Neuronal stem cell (in vitro differentiated cells): Measurements from ENCODE around the gene COL6A3.

Experiments
- DNase-seq: peaks from one replicate; pipeline ENCODE4 v3.0.0-alpha.2; 2013; ENCODE audit warnings: low spot score
- H2AFZ ChIP-seq: one replicate; pipeline ENCODE4 v1.6.1; 2013; ENCODE audit warnings: mild to moderate bottlenecking, low read length, inconsistent platforms
- H2AK5ac ChIP-seq: 2 replicates; pipeline ENCODE4 v1.6.1; 2013; ENCODE audit warnings: low read depth, mild to moderate bottlenecking, inconsistent platforms, low read length, moderate library complexity, mixed read lengths
- H2BK120ac ChIP-seq: 2 replicates; pipeline ENCODE4 v1.6.1; 2013; ENCODE audit warnings: low read depth, mild to moderate bottlenecking, inconsistent platforms, low read length, moderate library complexity, mixed read lengths
- H2BK12ac ChIP-seq: one replicate; pipeline ENCODE4 v1.6.1; 2013; ENCODE audit warnings: low read length, inconsistent platforms
- H2BK15ac ChIP-seq: 2 replicates; pipeline ENCODE4 v1.6.1; 2013; ENCODE audit warnings: mild to moderate bottlenecking, low read length, inconsistent platforms, mixed read lengths
- H2BK5ac ChIP-seq: one replicate; pipeline ENCODE4 v1.6.1; 2013; ENCODE audit warnings: inconsistent platforms, mild to moderate bottlenecking, low read length, moderate library complexity
- H3K14ac ChIP-seq: one replicate; pipeline ENCODE4 v1.6.1; 2013; ENCODE audit warnings: low read length, inconsistent platforms
- H3K18ac ChIP-seq: 2 replicates; pipeline ENCODE4 v1.6.1; 2013; ENCODE audit warnings: low read length, inconsistent platforms
- H3K23ac ChIP-seq: 2 replicates; pipeline ENCODE4 v1.6.1; 2013; ENCODE audit warnings: low read depth, mild to moderate bottlenecking, mixed read lengths, low read length, inconsistent platforms; ENCODE audit not compliant: poor library complexity
- H3K27ac ChIP-seq: replicated peaks from 3 replicates; pipeline ENCODE4 v1.5.1; 2013; ENCODE audit warnings: low read length, inconsistent platforms
- H3K27me3 ChIP-seq, 3 experiments: 2 replicates each; pipeline ENCODE4 v1.6.1; 2013; ENCODE audit warnings: low read length in 3 of 3, mild to moderate bottlenecking in 2 of 3, inconsistent platforms in 1 of 3, low read depth in 1 of 3, mixed read lengths in 1 of 3, moderate library complexity in 1 of 3; ENCODE audit not compliant: control insufficient read depth in 3 of 3, insufficient read depth in 3 of 3
- H3K36me3 ChIP-seq, 2 donors: replicated peaks in 1 of 2; 2 replicates each; pipeline ENCODE4 v1.6.1; 2013; ENCODE audit warnings: low read length in 2 of 2; ENCODE audit not compliant: control insufficient read depth in 2 of 2, insufficient read depth in 2 of 2
- H3K4ac ChIP-seq: 2 replicates; pipeline ENCODE4 v1.6.1; 2013; ENCODE audit warnings: inconsistent platforms, mild to moderate bottlenecking, low read length, moderate library complexity
- H3K4me1 ChIP-seq, 2 donors: 1 replicate in 1 of 2; 2 replicates in 1 of 2; pipeline ENCODE4 v1.6.1; 2013; ENCODE audit warnings: low read length in 2 of 2, low read depth in 1 of 2; ENCODE audit not compliant: control insufficient read depth in 2 of 2, insufficient read depth in 1 of 2
- H3K4me2 ChIP-seq: one replicate; pipeline ENCODE4 v1.6.1; 2013; ENCODE audit warnings: mild to moderate bottlenecking, low read length, inconsistent platforms; ENCODE audit not compliant: insufficient read depth, poor library complexity, severe bottlenecking
- H3K4me3 ChIP-seq, 2 donors: 2 replicates each; pipeline ENCODE4 v1.5.1; 2013; ENCODE audit warnings: low read length in 2 of 2, mild to moderate bottlenecking in 2 of 2, inconsistent platforms in 1 of 2, moderate library complexity in 1 of 2
- H3K79me1 ChIP-seq: one replicate; pipeline ENCODE4 v1.6.1; 2013; ENCODE audit warnings: low read depth, mild to moderate bottlenecking, inconsistent platforms, low read length, moderate library complexity
- H3K9ac ChIP-seq: one replicate; pipeline ENCODE4 v1.6.1; 2013; ENCODE audit warnings: mild to moderate bottlenecking, low read depth, low read length, inconsistent platforms; ENCODE audit not compliant: poor library complexity
- H3K9me3 ChIP-seq, 2 donors: replicated peaks in 1 of 2; 2 replicates each; pipeline versions ENCODE3 to v1.6.1; 2013; ENCODE audit warnings: low read length in 2 of 2, mild to moderate bottlenecking in 2 of 2, inconsistent platforms in 1 of 2, low read depth in 1 of 2, mixed read lengths in 1 of 2, moderate library complexity in 1 of 2; ENCODE audit not compliant: control insufficient read depth in 2 of 2, insufficient read depth in 1 of 2
- H4K8ac ChIP-seq: one replicate; pipeline ENCODE4 v1.6.1; 2013; ENCODE audit warnings: low read depth, mild to moderate bottlenecking, inconsistent platforms, low read length, moderate library complexity
- H4K91ac ChIP-seq: one replicate; pipeline ENCODE4 v1.6.1; 2013; ENCODE audit warnings: low read length, low read depth, mild to moderate bottlenecking, inconsistent platforms; ENCODE audit not compliant: poor library complexity
- WGBS, 2 donors: extraction: QIAGEN DNeasy Blood & Tissue Kit; methylation state at CpG; one replicate each; pipeline ENCODE4 v1.1.7; 2013; ENCODE audit warnings: missing lambda C conversion rate in 2 of 2, mixed read lengths in 1 of 2; ENCODE audit not compliant: insufficient read length in 2 of 2, insufficient replicate concordance in 1 of 2; ENCODE audit errors: extremely low coverage in 2 of 2; 5-methylcytosine and 5-hydroxymethylcytosine counted together

The COL6A3 gene

DNA sequence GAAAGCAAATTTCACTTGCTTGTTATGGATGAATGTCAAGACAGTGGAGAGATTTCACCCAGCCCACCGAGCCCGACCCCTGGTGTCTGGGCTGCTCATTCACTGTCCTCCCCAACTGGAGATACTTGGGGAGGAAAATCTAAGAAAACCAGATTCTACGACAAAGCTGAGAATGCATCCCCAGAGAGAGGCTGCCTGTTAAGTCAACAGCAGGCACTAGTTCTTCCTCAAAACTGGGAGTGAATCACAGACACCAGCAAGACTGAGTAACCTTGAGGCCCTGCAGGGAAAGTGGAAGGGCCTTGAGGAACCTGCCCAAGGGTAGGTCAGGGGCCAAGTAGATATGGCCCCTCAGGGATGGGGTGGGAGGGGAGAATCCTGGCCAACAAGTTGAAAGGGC is 38.9 kb upstream of the COL6A3 start:
- Histone ChIP-seq H3K23ac (no peak overlapping the region), H3K27ac (no peak overlapping the region), H3K36me3 (no peaks in the 10 kb centered on the region), H2AFZ (no peak overlapping the region), H2BK12ac (no peak overlapping the region), H3K18ac (no peak overlapping the region), H2BK120ac (no peak overlapping the region), H3K27me3 (peaks cover 0 to 3% (median 0%) of the 10 kb centered on the region in 3 experiments), H4K91ac (no peak overlapping the region), H3K4me1 (no peaks in the 10 kb centered on the region), H3K4me3 (no peak overlapping the region), H2AK5ac (no peak overlapping the region), H2BK5ac (no peak overlapping the region), H3K14ac (no peak overlapping the region), H3K4ac (no peak overlapping the region), H4K8ac (no peak overlapping the region), H3K79me1 (no peaks in the 10 kb centered on the region), H3K9me3 (no peaks in the 10 kb centered on the region), H3K9ac (no peak overlapping the region), H3K4me2 (no peak overlapping the region), H2BK15ac (no peak overlapping the region)
- WGBS, 2 donors, result no CpG with 5 or more reads among the region's 3 CpGs
- no peak for DNase-seq

DNA sequence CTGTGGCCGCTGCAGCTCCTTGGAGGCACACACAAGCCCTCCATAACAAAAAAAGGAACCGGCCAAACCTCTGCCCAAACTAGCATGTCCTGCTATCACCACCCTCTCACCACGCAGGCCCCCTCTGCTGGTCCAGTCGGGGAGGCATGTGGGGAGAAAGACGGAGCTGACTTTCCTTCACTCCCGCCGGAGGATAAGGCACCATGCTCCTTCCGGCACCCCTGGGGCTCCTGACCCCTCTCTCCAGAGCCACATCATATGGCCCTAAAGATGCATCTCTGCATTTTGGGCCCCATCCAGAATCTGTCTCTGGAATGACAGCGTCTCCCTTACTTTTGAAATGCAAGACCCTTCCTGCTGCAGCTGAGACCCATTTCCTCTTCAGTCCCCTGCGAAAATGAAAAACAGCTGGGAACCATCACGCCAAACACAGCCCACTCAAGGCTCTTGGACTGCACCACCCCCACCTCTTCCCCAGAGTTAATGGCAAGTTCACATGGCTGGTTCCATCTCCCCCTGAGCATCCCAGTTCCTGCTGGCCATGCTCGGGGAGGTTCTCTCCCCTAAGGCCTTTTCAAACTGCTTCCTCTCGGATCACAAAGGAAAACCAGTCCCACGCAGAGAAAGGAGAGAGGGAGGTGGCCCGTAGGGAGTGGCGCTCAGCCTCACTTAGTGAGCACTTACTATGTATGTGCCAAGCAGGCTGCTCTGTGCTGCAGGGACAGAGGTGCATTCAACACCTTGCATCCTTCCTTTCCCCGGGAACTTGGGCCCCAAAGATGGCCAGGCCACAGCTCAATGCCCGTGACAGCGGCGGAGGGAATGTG is 37.9 kb upstream of the COL6A3 start:
- Histone ChIP-seq H3K27ac (no peak overlapping the region), H2BK5ac (no peak overlapping the region), H4K91ac (no peak overlapping the region), H3K9me3 (no peaks in the 10 kb centered on the region), H3K23ac (no peak overlapping the region), H3K4me2 (no peak overlapping the region), H3K14ac (no peak overlapping the region), H3K36me3 (no peaks in the 10 kb centered on the region), H4K8ac (no peak overlapping the region), H3K4me3 (peak overlapping the region in 1 of 2 donors; percentile 59), H3K79me1 (no peaks in the 10 kb centered on the region), H2BK120ac (no peak overlapping the region), H3K18ac (no peak overlapping the region), H3K4me1 (no peaks in the 10 kb centered on the region), H2BK15ac (no peak overlapping the region), H3K4ac (no peak overlapping the region), H2AK5ac (no peak overlapping the region), H2BK12ac (no peak overlapping the region), H3K9ac (no peak overlapping the region), H3K27me3 (peaks cover 0 to 3% (median 0%) of the 10 kb centered on the region in 3 experiments), H2AFZ (no peak overlapping the region)
- DNase-seq, result no peak
- WGBS, 2 donors, result no CpG with 5 or more reads among the region's 20 CpGs

DNA sequence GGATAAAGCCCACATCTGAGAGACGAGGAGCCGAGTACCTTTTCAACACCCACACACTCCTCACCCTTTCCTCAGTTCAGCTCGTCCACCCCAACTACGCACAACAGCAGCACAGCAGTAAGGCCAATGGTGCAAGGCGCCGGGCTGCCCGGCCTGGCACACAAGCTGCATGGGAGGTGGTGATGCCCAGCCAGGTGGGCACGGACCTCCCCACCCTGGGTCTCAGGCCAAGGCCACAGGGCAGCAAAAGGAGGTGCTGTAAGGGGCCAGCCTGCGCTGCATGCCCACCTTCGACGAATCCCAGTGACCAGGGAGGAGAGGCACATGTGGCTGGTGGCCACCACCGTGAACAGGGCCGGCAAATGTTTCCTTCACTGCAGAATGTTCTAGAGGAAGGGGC is 36.6 kb upstream of the COL6A3 start:
- no CpG with 5 or more reads among the region's 13 CpGs for WGBS, 2 donors
- H4K8ac ChIP-seq, result no peak overlapping the region

DNA sequence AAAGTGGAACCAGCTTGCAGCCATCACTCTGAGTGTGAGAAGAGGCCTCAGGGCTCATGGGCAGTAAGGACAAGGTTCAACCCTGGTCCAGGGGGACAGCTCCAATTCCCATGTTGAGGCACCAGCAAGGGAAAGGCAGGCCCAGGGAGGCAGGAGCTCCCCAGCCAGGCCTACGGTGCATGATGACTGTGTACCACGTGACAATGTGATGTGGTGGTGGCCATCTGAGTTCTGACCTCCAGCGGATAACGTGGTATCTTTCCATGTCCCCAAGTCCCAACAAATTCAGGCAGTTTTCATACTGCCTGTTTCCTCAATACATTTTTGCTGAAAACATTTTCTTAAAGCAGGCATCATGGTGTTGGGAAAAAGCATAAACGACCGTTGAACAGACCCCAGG is 36.1 kb upstream of the COL6A3 start:
- H2AFZ ChIP-seq, result no peak overlapping the region
- no peak overlapping the region for H2BK120ac ChIP-seq
- no peak overlapping the region for H3K23ac ChIP-seq
- H2BK15ac ChIP-seq, result no peak overlapping the region
- H3K4me1 ChIP-seq, result no peaks in the 10 kb centered on the region
- WGBS, 2 donors, result no CpG with 5 or more reads among the region's 6 CpGs
- H2BK12ac ChIP-seq, result no peak overlapping the region
- H3K9ac ChIP-seq, result no peak overlapping the region
- H3K36me3 ChIP-seq, result no peaks in the 10 kb centered on the region
- no peak for DNase-seq
- H3K18ac ChIP-seq, result no peak overlapping the region
- no peak overlapping the region for H4K8ac ChIP-seq
- peaks cover 0 to 3% (median 0%) of the 10 kb centered on the region in 3 experiments for H3K27me3 ChIP-seq
- H3K27ac ChIP-seq, result no peak overlapping the region
- no peaks in the 10 kb centered on the region for H3K79me1 ChIP-seq
- H3K4ac ChIP-seq, result no peak overlapping the region
- H3K9me3 ChIP-seq, result no peaks in the 10 kb centered on the region
- H2BK5ac ChIP-seq, result no peak overlapping the region
- H4K91ac ChIP-seq, result no peak overlapping the region
- H2AK5ac ChIP-seq, result no peak overlapping the region
- no peak overlapping the region for H3K4me2 ChIP-seq
- H3K14ac ChIP-seq, result no peak overlapping the region
- H3K4me3 ChIP-seq, result no peak overlapping the region

More for the DNA sequence above, 36.6 kb upstream of the COL6A3 start:
- Histone ChIP-seq H2AK5ac (peak overlapping the region; percentile 64), H3K79me1 (no peaks in the 10 kb centered on the region), H2BK5ac (no peak overlapping the region), H4K91ac (no peak overlapping the region), H3K9me3 (no peaks in the 10 kb centered on the region), H2AFZ (no peak overlapping the region), H3K9ac (peak overlapping the region; percentile 63), H3K4me1 (no peaks in the 10 kb centered on the region), H3K27ac (no peak overlapping the region), H3K27me3 (peaks cover 0 to 3% (median 0%) of the 10 kb centered on the region in 3 experiments), H2BK12ac (peak overlapping the region; percentile 82), H3K4me2 (no peak overlapping the region), H2BK120ac (no peak overlapping the region), H3K23ac (no peak overlapping the region), H3K4ac (no peak overlapping the region), H3K4me3 (no peak overlapping the region), H2BK15ac (no peak overlapping the region), H3K14ac (peak overlapping the region; percentile 97), H3K36me3 (no peaks in the 10 kb centered on the region), H3K18ac (peak overlapping the region; percentile 69)
- DNase-seq, result no peak
